VCaP (cell line): ENCODE measurements around the gene EPB41.
"Not testable (repeated sequence)": the region's sequence is repeated elsewhere in the genome, so short reads cannot be mapped to it uniquely, and the experiment has no call there.

Experiments used
- H3K27ac ChIP-seq: fragments of 450-650 bp; 2 replicates; pipeline ENCODE4 v1.5.1; 2017
- CTCF ChIP-seq: fragments of 450-650 bp; conservative IDR thresholded peaks from 2 replicates; pipeline ENCODE4 v1.5.1; 2017; ENCODE audit warnings: mild to moderate bottlenecking, moderate library complexity

The EPB41 gene

GRCh38 chr1:29083317-29084195, 169.2 kb downstream of the EPB41 start:
- no peak overlapping the region for H3K27ac ChIP-seq
- TF ChIP-seq CTCF: no peak

GRCh38 chr1:29084196-29084521, 169.8 kb downstream of the EPB41 start:
- H3K27ac ChIP-seq: no peak overlapping the region
- TF ChIP-seq CTCF: no peak

GRCh38 chr1:29090937-29091618, 176.7 kb downstream of the EPB41 start:
- no peak for TF ChIP-seq CTCF
- H3K27ac ChIP-seq: no peak overlapping the region

- not testable (repeated sequence) for H3K27ac ChIP-seq
Measured at GRCh38 chr1:29092704-29093103, 178.3 kb downstream of the EPB41 start.

GRCh38 chr1:29094433-29094832, 180.1 kb downstream of the EPB41 start:
- H3K27ac ChIP-seq: no peak overlapping the region
- no peak for TF ChIP-seq CTCF

GRCh38 chr1:29094954-29095353, 180.6 kb downstream of the EPB41 start:
- H3K27ac ChIP-seq: no peak overlapping the region

GRCh38 chr1:29096231-29096886, 182.0 kb downstream of the EPB41 start:
- no peak overlapping the region for H3K27ac ChIP-seq
- no peak for TF ChIP-seq CTCF

More at GRCh38 chr1:29094954-29095353, 180.6 kb downstream of the EPB41 start:
- no peak for TF ChIP-seq CTCF
